Right cardiac atrium (tissue), 5 donors: Measurements from ENCODE around the gene SPO11. TPM values are rescaled to one million over a fixed set of nuclear protein-coding genes. Genes with fewer than 3 reads are reported as not detected.

Experiments
- ATAC-seq, 2 donors: fragments of 200-7000 bp; cut with Tn5 transposase; one replicate each; pipeline versions ENCODE4 v1.8.0 to v1.9.1; 2020; ENCODE audit warnings: moderate library complexity in 2 of 2, mild to moderate bottlenecking in 1 of 2
- DNase-seq, 3 donors: peaks; one replicate each; pipeline ENCODE4 v3.0.0-alpha.2; 2020
- H3K27ac ChIP-seq: one replicate; pipeline ENCODE4 v1.5.1; 2013; ENCODE audit warnings: mild to moderate bottlenecking, low read length, control low read depth, moderate library complexity
- H3K27me3 ChIP-seq: one replicate; pipeline ENCODE4 v1.6.1; 2013; ENCODE audit not compliant: control insufficient read depth, insufficient read depth
- H3K4me1 ChIP-seq: one replicate; pipeline ENCODE4 v1.6.1; 2013; ENCODE audit warnings: low read length; ENCODE audit not compliant: control insufficient read depth, insufficient read depth
- H3K4me3 ChIP-seq: one replicate; pipeline ENCODE4 v1.5.1; 2013; ENCODE audit warnings: low read length, control low read depth
- H3K9me3 ChIP-seq: one replicate; pipeline ENCODE4 v1.6.1; 2013; ENCODE audit warnings: low read length; ENCODE audit not compliant: control insufficient read depth
- WGBS: extraction: QIAGEN DNeasy Blood & Tissue Kit; methylation state at CpG from one replicate; pipeline ENCODE4 v1.1.7; 2013; 5-methylcytosine and 5-hydroxymethylcytosine counted together
- intact Hi-C, 4 donors: fragments of 100-400 bp; cut with DNase I; formaldehyde crosslinking; loops; one replicate each; pipeline versions ENCODE4 v1.11.0 to v1.14.0; 2022 to 2023
- polyA plus RNA-seq: library from polyadenylated mRNA; stranded (reverse); fragments of 200-250 nt; gene quantifications from one replicate; pipeline ENCODE4 v1.2.3, GENCODE V29; 2013
- total RNA-seq, 4 donors: library from RNA; stranded (reverse); fragmentation: NEBNext Ultra II Directional; extraction: Animal tissue kit (Norgen Biotek cat#: 25700); gene quantifications; one replicate each; pipeline ENCODE4 v1.2.1, GENCODE V29; 2021
- donor health status: healthy with polysubstance abuse.
- donor health status: DM: no; HTN: yes; CAD: no.
- donor health status: DM: no; HTN: no; CAD: no.
- donor health status: DM: no; HTN: yes; CAD: no; lungs with severe emphysema.
- donor health status: DM: yes; HTN: yes; CAD: no.

Gene SPO11
- total and polyA plus RNA-seq, 5 donors, result not detected

GRCh38 chr20:57291003-57291402, 38.6 kb upstream of the SPO11 start:
- no peaks in the 10 kb centered on the region for H3K27me3 ChIP-seq
- no peak overlapping the region for H3K4me3 ChIP-seq
- no peak for ATAC-seq
- H3K4me1 ChIP-seq, result peaks cover 7% of the 10 kb centered on the region
- 75% methylated on average over 10 of the region's 10 CpGs for WGBS
- no peak overlapping the region for H3K27ac ChIP-seq
- intact Hi-C loops, result no loop called here
- DNase-seq, result no peak
- H3K9me3 ChIP-seq, result no peaks in the 10 kb centered on the region

- intact Hi-C loops, result no loop called here
- ATAC-seq (no peak), DNase-seq (no peak)
- Histone ChIP-seq H3K4me3 (no peak overlapping the region), H3K27ac (no peak overlapping the region), H3K9me3 (no peaks in the 10 kb centered on the region), H3K27me3 (no peaks in the 10 kb centered on the region), H3K4me1 (peaks cover 7% of the 10 kb centered on the region)
- WGBS, result 81% methylated on average over 6 of the region's 6 CpGs
These were observed 37.9 kb upstream of the SPO11 start for GRCh38 chr20:57291694-57292093.

- no peak overlapping the region for H3K4me3 ChIP-seq
- intact Hi-C loops, result no loop called here
- no peaks in the 10 kb centered on the region for H3K27me3 ChIP-seq
- H3K27ac ChIP-seq, result no peak overlapping the region
- no peak for ATAC-seq
- H3K4me1 ChIP-seq, result peaks cover 7% of the 10 kb centered on the region
- no peak for DNase-seq
- 73% methylated on average over 2 of the region's 2 CpGs for WGBS
- H3K9me3 ChIP-seq, result no peaks in the 10 kb centered on the region
These were observed 37.0 kb upstream of the SPO11 start for GRCh38 chr20:57292611-57293010.

GRCh38 chr20:57293995-57294394, 35.6 kb upstream of the SPO11 start:
- intact Hi-C loops, result no loop called here
- Histone ChIP-seq H3K9me3 (no peaks in the 10 kb centered on the region), H3K27ac (no peak overlapping the region), H3K4me3 (no peak overlapping the region), H3K4me1 (peaks cover 2% of the 10 kb centered on the region), H3K27me3 (no peaks in the 10 kb centered on the region)
- ATAC-seq (no peak), DNase-seq (no peak)
- WGBS, result 72% methylated on average over 7 of the region's 7 CpGs

DNA sequence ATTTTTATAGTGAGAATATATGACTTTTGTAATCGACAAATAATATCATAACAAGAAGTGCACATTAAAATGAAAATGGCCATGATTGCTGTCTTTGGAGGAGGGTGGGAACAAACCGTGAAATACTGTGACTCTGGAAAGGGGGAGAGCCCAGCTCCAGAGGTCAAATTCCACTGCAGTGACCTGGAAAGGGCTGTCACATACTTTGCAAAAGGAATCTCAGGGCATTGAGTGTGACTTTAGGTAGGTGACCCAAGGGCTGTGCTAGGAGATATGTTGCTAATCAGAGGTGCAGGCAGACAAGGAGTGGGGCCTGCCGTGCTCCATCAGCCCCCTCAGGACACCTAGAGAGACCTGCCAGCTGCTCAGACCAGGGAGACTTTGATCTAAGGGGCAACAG, 35.1 kb upstream of the SPO11 start:
- Histone ChIP-seq H3K27ac (no peak overlapping the region), H3K27me3 (no peaks in the 10 kb centered on the region), H3K4me1 (peaks cover 2% of the 10 kb centered on the region), H3K4me3 (no peak overlapping the region), H3K9me3 (no peaks in the 10 kb centered on the region)
- ATAC-seq (no peak), DNase-seq (no peak)
- intact Hi-C loops, result no loop called here
- WGBS, result 50% methylated on average over 3 of the region's 3 CpGs

GRCh38 chr20:57298457-57298856, 31.1 kb upstream of the SPO11 start:
- intact Hi-C loops, result no loop called here

GRCh38 chr20:57301026-57301425, 28.6 kb upstream of the SPO11 start:
- no peak overlapping the region for H3K4me3 ChIP-seq
- DNase-seq, result no peak
- no peaks in the 10 kb centered on the region for H3K9me3 ChIP-seq
- ATAC-seq, result no peak
- 65% methylated on average over 14 of the region's 14 CpGs for WGBS
- no peaks in the 10 kb centered on the region for H3K27me3 ChIP-seq
- intact Hi-C loops, result no loop called here
- no peaks in the 10 kb centered on the region for H3K4me1 ChIP-seq
- H3K27ac ChIP-seq, result no peak overlapping the region

More at GRCh38 chr20:57298457-57298856, 31.1 kb upstream of the SPO11 start:
- no peaks in the 10 kb centered on the region for H3K27me3 ChIP-seq
- WGBS, result 90% methylated on average over 4 of the region's 4 CpGs
- H3K9me3 ChIP-seq, result no peaks in the 10 kb centered on the region
- H3K4me3 ChIP-seq, result no peak overlapping the region
- DNase-seq (no peak), ATAC-seq (no peak)
- H3K27ac ChIP-seq, result no peak overlapping the region
- H3K4me1 ChIP-seq, result peaks cover 2% of the 10 kb centered on the region

GRCh38 chr20:57306747-57307146, 22.9 kb upstream of the SPO11 start:
- intact Hi-C loops, result no loop called here
- Histone ChIP-seq H3K4me3 (no peak overlapping the region), H3K27ac (no peak overlapping the region), H3K9me3 (no peaks in the 10 kb centered on the region), H3K27me3 (no peaks in the 10 kb centered on the region), H3K4me1 (no peaks in the 10 kb centered on the region)
- DNase-seq (no peak), ATAC-seq (no peak)
- 89% methylated on average over 5 of the region's 5 CpGs for WGBS

GRCh38 chr20:57308451-57309271, 20.9 kb upstream of the SPO11 start:
- WGBS, result 50% methylated on average over 13 of the region's 13 CpGs

GRCh38 chr20:57309544-57310115, 20.0 kb upstream of the SPO11 start:
- Histone ChIP-seq H3K9me3 (no peaks in the 10 kb centered on the region), H3K4me3 (no peak overlapping the region), H3K4me1 (no peaks in the 10 kb centered on the region), H3K27me3 (no peaks in the 10 kb centered on the region), H3K27ac (no peak overlapping the region)
- 65% methylated on average over 9 of the region's 9 CpGs for WGBS
- ATAC-seq (no peak), DNase-seq (peak in 1 of 3 donors; percentile 20)
- intact Hi-C loops, result no loop called here

More at GRCh38 chr20:57308451-57309271, 20.9 kb upstream of the SPO11 start:
- H3K4me1 ChIP-seq, result no peaks in the 10 kb centered on the region
- ATAC-seq, result no peak
- no peak overlapping the region for H3K27ac ChIP-seq
- H3K27me3 ChIP-seq, result no peaks in the 10 kb centered on the region
- no peak overlapping the region for H3K4me3 ChIP-seq
- no peaks in the 10 kb centered on the region for H3K9me3 ChIP-seq
- intact Hi-C loops, result no loop called here
- DNase-seq, result peak in 1 of 3 donors; percentile 27

DNA sequence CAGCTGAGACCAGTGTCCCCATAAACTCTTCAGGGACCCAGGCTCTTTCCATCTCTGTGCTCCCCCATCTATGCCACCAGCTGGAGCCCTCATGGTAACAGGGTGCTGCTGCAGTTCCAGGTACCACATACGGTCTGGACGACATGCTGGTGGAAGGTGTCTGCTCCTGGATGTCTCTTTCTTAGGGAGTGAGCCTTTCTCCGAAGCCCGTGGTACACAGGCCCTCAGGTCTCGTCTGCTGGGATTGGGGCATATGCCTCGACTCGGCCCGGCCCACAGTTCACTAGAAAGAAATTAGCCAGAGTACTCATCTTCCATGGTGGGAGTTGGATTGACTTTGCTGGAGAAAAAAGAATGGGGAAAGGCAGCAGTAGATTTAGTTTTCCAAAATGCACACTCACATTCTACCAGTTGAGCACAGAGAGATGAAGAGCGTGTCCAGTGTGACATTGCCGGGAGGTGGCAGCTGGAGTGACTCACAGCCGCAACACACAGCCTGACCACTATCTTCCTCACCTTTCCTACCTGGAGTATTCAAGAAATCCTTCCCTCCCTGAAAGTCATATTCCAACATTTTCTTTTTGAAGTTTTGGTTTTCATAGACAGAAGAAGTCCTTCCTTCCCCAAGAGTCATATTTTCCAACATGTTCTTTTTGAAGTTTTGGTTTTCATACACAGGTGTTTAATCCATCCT, 18.6 kb upstream of the SPO11 start:
- no peak for DNase-seq

More for the DNA sequence above, 18.6 kb upstream of the SPO11 start:
- no peak for ATAC-seq
- H3K9me3 ChIP-seq, result no peaks in the 10 kb centered on the region
- H3K27me3 ChIP-seq, result no peaks in the 10 kb centered on the region
- intact Hi-C loops, result no loop called here
- 92% methylated on average over 11 of the region's 11 CpGs for WGBS
- H3K27ac ChIP-seq, result no peak overlapping the region
- H3K4me3 ChIP-seq, result no peak overlapping the region
- H3K4me1 ChIP-seq, result no peaks in the 10 kb centered on the region
